ENCODE results near the gene GNG7.

DNA sequence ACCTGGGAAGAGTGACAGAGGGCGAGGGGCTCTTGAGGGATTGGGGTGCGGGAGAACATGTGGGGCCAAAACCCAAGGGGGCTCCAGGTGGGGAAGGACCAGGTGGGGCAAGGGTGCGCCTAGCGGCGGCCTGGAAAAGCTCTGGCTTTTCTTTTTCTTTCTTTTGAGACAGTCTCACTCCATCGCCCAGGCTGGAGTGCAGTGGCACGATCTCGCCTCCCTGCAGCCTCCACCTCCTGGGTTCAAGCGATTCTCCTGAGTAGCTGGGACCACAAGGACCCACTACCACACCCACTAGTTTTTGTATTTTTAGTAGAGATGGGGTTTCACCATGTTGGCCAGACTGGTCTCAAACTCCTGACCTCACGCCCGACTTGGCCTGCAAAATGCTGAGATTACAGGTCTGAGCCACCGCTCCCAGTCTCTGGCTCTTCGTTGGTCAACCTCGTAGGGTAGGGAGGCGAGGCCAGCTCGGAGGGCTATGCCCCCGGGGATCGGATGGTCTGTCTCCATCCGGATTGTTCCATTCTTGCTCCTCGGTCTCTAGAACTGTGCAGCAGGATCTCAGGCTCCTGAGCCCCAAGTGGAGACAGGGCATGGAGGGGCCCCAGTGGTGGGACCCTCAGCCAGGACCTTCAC lies 222.8 kb downstream of the GNG7 start:
- TF ChIP-seq MAX (IDR thresholded peaks at IDR 0.05; ENCODE audit: low read depth) (no peak), SIN3A (IDR thresholded peaks at IDR 0.05; ENCODE audit: borderline replicate concordance, low read depth, low read length) (no peak), CTCF (IDR thresholded peaks at IDR 0.05) (no peak), POLR2AphosphoS5 (IDR thresholded peaks at IDR 0.05; ENCODE audit: low read depth, low read length) (no peak), RFX5 (IDR thresholded peaks at IDR 0.05; ENCODE audit: low read length) (no peak), USF1 (IDR thresholded peaks at IDR 0.05; ENCODE audit: borderline replicate concordance, low read depth) (no peak), GATA2 (CRISPR knock-in tag; IDR thresholded peaks at IDR 0.05) (no peak), TCF12 (IDR thresholded peaks at IDR 0.05) (no peak), TAF1 (IDR thresholded peaks at IDR 0.05; ENCODE audit: borderline replicate concordance, low read depth, low read length) (no peak)
